HG02938 (cell line): ENCODE data around the gene ZBTB48.
"Not testable (repeated sequence)": the region's sequence is repeated elsewhere in the genome, so short reads cannot be mapped to it uniquely, and the experiment has no call there.

ENCODE experiments used
- ATAC-seq: cut with Tn5 transposase; IDR thresholded peaks from one replicate; pipeline ENCODE4 v1.9.1; 2021; ENCODE audit warnings: mild to moderate bottlenecking, moderate library complexity; ENCODE audit not compliant: unreplicated experiment

Gene ZBTB48

GRCh38 chr1:6590046-6590445 lies 10.3 kb downstream of the ZBTB48 start:
- no peak for ATAC-seq

GRCh38 chr1:6591222-6591621 lies 11.4 kb downstream of the ZBTB48 start:
- ATAC-seq, result no peak

DNA sequence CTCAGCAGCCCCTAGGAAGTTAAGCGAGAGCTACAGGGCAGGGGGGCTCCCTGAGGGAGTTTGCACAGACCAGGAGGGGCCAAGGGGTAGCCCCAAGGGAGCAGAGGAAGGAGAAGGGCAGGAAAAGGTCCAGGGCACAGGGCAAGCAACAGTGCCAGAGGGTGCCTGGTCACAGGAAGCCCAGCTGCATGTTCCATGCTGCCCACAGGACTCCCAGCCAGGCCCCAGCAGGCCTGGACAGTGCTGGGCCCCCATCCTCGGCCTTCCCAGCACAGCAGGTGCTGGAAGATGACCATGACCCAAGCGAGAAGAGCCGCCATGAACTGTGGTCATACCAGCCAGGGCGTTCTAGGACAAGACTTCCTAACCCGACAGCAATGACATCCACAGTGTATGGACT lies 11.8 kb downstream of the ZBTB48 start:
- no peak for ATAC-seq

DNA sequence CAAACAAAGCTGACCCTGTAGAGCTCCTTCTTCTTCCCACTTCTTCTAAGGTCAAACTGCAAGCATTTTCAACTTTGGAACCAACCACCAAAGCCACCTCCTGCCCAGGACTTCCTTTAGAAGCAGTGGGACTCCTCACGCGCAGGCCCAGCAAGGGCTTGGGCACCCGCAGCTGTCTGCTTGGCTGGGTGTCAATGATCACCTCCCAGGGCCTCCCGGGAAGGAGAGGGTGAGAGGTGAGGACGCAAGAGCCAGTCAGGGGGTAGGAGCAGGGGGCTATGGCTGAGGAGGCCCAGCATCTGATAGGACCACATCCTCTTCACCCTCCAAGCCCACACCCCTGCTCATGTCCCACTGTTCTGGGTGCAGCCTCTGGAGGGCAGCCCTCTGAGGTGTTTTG lies 12.6 kb downstream of the ZBTB48 start:
- no peak for ATAC-seq

- no peak for ATAC-seq
Measured at GRCh38 chr1:6592865-6593593, 13.2 kb downstream of the ZBTB48 start.

DNA sequence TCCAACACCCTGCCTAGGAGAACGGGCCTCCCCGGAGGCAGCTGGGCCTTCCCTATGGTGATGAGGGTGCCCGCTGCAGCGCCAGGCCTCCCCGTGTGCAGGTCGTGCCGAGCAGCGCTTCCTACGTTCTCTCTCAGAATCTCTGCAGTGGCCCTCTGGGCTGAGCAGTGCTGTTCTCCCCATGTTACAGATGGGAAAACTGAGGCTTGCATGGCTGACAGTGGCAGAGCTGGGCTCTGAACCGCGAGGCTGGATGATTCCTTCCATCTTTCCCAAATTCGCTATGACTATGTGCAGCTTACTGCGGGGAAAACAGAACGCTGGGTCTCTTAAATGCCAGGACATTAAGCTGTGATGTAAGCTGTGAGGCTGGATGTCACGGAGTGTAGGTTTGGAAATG lies 14.0 kb downstream of the ZBTB48 start:
- ATAC-seq, result no peak

DNA sequence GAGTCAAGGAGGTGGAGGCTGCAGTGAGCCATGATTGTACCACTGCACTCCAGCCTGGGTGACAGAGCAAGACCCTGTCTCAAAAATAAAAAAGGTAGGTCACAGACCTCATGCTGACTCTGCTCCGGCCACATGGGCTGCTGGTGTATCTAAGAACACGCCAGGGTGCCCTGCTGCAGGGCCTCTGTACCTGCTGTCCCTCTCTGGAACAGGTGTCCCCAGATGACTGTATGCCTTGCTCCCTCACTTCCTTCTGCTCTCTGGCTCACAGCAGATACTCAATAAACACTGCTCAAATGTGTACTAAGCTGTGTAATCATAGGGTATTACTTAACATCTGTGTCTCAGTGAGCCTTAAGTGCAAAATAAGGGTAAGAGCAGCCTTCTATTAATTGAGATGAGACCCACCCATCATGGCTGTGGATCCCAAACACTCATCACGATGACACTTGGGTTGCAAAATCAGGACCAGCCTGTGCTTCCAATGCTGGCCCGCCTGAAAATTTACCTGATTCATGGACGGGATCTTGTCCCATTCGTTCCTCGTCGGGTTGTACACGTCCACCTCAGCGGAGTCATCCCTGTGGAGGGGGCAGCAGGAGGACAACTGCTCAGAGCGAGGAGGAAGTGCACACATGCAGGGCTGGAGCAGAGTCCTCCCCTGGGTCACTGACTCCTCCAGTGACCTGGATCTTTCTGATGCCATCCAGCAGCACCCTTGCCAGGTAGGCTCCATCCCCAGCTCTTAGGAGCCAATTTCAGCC lies 15.4 kb downstream of the ZBTB48 start:
- ATAC-seq, result no peak

- ATAC-seq, result no peak
Measured at GRCh38 chr1:6596351-6596750, 16.6 kb downstream of the ZBTB48 start.

DNA sequence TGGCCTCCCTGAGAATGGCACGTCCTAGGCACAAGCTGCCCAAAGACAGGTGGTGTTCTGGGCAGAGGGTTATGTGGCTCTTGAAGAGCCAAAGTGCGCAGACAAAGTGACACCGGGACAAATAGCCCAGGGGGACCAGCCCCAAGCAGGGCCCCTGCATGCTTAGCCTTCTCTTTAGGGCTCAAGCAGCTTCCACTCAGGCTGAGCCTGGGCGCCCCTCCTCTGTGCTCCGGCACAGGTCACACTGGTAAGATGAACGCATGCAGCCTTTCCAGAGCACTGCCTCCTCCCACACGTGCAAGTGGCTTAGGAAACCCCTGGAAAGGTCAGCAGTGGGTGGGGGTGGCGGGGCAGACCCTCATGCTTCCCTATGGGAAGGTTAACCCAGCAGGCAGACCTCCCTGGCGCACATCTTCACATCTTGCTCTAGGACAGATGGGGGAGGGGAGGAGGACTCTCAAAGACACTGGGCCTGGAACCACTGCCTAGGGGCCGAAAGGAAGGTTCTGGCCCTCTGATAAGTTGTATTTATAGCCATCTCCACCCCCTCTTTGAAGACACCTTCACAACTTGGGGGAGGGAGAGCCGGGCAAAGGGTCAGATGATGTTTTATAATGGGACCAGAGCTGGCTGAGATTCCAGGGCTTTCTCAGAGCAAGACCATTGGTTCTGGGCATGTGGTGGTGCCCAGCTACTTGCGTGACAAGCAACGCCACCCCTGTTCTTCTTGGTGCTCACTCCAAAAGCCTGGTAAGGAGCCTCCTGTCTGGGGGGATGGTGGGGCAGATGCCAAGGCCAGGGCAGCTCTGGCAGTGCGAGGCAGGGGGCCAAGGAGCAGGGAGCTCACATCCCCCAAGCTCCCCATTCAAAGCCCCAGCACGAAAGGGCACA lies 17.3 kb downstream of the ZBTB48 start:
- no peak for ATAC-seq

DNA sequence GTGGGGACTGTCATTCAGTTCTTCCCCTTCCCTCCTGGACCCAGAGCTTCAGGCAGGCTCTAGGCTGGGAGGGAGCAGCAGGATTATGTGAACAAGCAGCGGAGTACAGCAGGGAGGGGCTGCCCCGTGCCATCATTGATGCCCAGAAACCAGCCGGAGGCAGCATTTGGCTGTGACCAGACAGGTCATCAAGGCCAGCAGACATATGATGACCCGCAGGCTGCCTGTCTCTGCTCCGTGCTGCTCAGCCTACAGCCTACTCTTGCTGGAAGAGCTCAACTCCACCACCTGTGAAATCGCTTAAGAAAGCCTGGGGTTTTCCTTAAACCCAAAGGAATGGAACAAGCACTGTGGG lies 18.0 kb downstream of the ZBTB48 start:
- ATAC-seq, result no peak

- ATAC-seq, result no peak
Measured at GRCh38 chr1:6599141-6599975, 19.6 kb downstream of the ZBTB48 start.

GRCh38 chr1:6599991-6600390 lies 20.2 kb downstream of the ZBTB48 start:
- not testable (repeated sequence) for ATAC-seq

DNA sequence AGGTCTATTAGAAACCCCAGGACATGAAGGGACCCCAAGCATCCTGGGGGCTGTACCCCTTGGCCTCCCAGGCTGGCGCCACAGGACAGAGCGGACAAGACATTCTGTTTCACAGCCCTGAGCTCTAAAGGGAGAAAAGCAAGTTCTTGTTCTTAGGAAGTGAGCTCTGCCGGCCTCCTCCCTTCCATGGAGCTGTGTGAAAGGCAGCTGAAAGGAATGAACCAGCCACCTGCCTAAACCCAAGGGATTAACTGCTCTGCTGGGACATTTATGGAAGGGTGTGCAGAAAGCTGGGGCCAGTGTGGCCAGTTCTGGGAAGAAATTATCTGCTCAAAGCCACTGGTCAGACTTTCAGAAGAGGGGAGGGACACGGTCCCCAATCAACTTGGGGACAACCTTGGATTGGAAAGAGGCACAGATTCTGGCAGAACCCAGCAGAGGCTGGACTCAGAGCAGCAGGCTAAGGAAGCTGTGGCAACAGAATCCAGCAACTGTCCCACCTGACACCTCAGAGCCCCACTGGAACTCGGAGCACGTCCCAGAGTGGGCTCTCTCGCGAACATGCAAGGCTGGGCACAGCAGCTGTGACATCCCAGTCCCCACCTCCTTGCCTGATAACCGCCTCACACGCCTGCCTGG lies 20.7 kb downstream of the ZBTB48 start:
- ATAC-seq, result no peak

GRCh38 chr1:6601049-6601922 lies 21.5 kb downstream of the ZBTB48 start:
- ATAC-seq, result peak; percentile 26

DNA sequence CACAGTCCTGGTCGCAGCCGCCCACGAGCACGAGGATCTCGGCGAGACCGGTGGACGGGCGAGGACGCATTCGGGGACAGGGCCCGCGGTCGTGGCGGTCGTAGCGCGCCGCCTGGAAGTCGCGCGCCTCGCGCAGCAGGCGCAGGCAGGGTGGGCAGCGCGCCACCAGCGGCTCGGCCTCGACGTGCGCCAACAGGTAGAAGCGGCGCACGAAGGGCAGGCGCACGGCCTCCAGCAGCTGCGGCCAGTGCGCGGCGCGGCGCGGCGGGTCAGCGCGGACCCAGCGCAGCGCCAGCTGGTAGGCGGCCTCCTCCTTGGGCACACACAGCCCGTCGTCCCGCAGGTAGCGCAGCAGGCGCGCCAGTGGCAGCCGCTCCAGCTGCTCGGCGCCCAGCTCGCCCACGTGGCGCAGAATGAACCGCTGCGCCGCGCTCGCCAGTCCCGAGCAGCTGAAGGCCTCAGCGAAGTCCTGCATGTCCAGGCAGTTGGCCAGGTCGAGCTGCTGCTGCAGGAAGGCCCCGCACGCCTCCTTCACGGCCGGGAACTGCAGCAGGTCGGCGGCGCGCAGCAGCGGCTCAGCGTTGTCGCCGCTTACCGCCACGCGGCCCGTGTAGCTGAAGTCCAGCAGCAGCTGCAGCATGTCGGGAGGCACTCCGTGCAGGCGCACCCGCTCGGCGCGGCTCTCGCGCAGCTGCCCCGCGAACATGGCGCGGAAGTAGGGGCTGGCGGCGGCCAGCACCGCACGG lies 22.3 kb downstream of the ZBTB48 start:
- peak; percentile 34 for ATAC-seq

GRCh38 chr1:6602669-6603237 lies 23.0 kb downstream of the ZBTB48 start, which contains the start of gene KLHL21:
TSS of gene KLHL21 (minus strand) at chr1:6602869. CDS start at chr1:6602817, 52 bp downstream.
- ATAC-seq, result peak; percentile 41

GRCh38 chr1:6603238-6603914 lies 23.6 kb downstream of the ZBTB48 start:
- ATAC-seq, result peak; percentile 29
